Neuronal stem cell (in vitro differentiated cells): ENCODE results near the gene MACC1.

ENCODE experiments used
- DNase-seq: peaks from one replicate; pipeline ENCODE4 v3.0.0-alpha.2; 2013; ENCODE audit warnings: low spot score
- H2AFZ ChIP-seq: one replicate; pipeline ENCODE4 v1.6.1; 2013; ENCODE audit warnings: mild to moderate bottlenecking, low read length, inconsistent platforms
- H2AK5ac ChIP-seq: 2 replicates; pipeline ENCODE4 v1.6.1; 2013; ENCODE audit warnings: low read depth, mild to moderate bottlenecking, inconsistent platforms, low read length, moderate library complexity, mixed read lengths
- H2BK120ac ChIP-seq: 2 replicates; pipeline ENCODE4 v1.6.1; 2013; ENCODE audit warnings: low read depth, mild to moderate bottlenecking, inconsistent platforms, low read length, moderate library complexity, mixed read lengths
- H2BK12ac ChIP-seq: one replicate; pipeline ENCODE4 v1.6.1; 2013; ENCODE audit warnings: low read length, inconsistent platforms
- H2BK15ac ChIP-seq: 2 replicates; pipeline ENCODE4 v1.6.1; 2013; ENCODE audit warnings: mild to moderate bottlenecking, low read length, inconsistent platforms, mixed read lengths
- H2BK5ac ChIP-seq: one replicate; pipeline ENCODE4 v1.6.1; 2013; ENCODE audit warnings: inconsistent platforms, mild to moderate bottlenecking, low read length, moderate library complexity
- H3K14ac ChIP-seq: one replicate; pipeline ENCODE4 v1.6.1; 2013; ENCODE audit warnings: low read length, inconsistent platforms
- H3K18ac ChIP-seq: 2 replicates; pipeline ENCODE4 v1.6.1; 2013; ENCODE audit warnings: low read length, inconsistent platforms
- H3K23ac ChIP-seq: 2 replicates; pipeline ENCODE4 v1.6.1; 2013; ENCODE audit warnings: low read depth, mild to moderate bottlenecking, mixed read lengths, low read length, inconsistent platforms; ENCODE audit not compliant: poor library complexity
- H3K27ac ChIP-seq: replicated peaks from 3 replicates; pipeline ENCODE4 v1.5.1; 2013; ENCODE audit warnings: low read length, inconsistent platforms
- H3K27me3 ChIP-seq, 3 experiments: 2 replicates each; pipeline ENCODE4 v1.6.1; 2013; ENCODE audit warnings: low read length in 3 of 3, mild to moderate bottlenecking in 2 of 3, inconsistent platforms in 1 of 3, low read depth in 1 of 3, mixed read lengths in 1 of 3, moderate library complexity in 1 of 3; ENCODE audit not compliant: control insufficient read depth in 3 of 3, insufficient read depth in 3 of 3
- H3K36me3 ChIP-seq, 2 donors: replicated peaks in 1 of 2; 2 replicates each; pipeline ENCODE4 v1.6.1; 2013; ENCODE audit warnings: low read length in 2 of 2; ENCODE audit not compliant: control insufficient read depth in 2 of 2, insufficient read depth in 2 of 2
- H3K4ac ChIP-seq: 2 replicates; pipeline ENCODE4 v1.6.1; 2013; ENCODE audit warnings: inconsistent platforms, mild to moderate bottlenecking, low read length, moderate library complexity
- H3K4me1 ChIP-seq, 2 donors: 1 replicate in 1 of 2; 2 replicates in 1 of 2; pipeline ENCODE4 v1.6.1; 2013; ENCODE audit warnings: low read length in 2 of 2, low read depth in 1 of 2; ENCODE audit not compliant: control insufficient read depth in 2 of 2, insufficient read depth in 1 of 2
- H3K4me2 ChIP-seq: one replicate; pipeline ENCODE4 v1.6.1; 2013; ENCODE audit warnings: mild to moderate bottlenecking, low read length, inconsistent platforms; ENCODE audit not compliant: insufficient read depth, poor library complexity, severe bottlenecking
- H3K4me3 ChIP-seq, 2 donors: 2 replicates each; pipeline ENCODE4 v1.5.1; 2013; ENCODE audit warnings: low read length in 2 of 2, mild to moderate bottlenecking in 2 of 2, inconsistent platforms in 1 of 2, moderate library complexity in 1 of 2
- H3K79me1 ChIP-seq: one replicate; pipeline ENCODE4 v1.6.1; 2013; ENCODE audit warnings: low read depth, mild to moderate bottlenecking, inconsistent platforms, low read length, moderate library complexity
- H3K9ac ChIP-seq: one replicate; pipeline ENCODE4 v1.6.1; 2013; ENCODE audit warnings: mild to moderate bottlenecking, low read depth, low read length, inconsistent platforms; ENCODE audit not compliant: poor library complexity
- H3K9me3 ChIP-seq, 2 donors: replicated peaks in 1 of 2; 2 replicates each; pipeline versions ENCODE3 to v1.6.1; 2013; ENCODE audit warnings: low read length in 2 of 2, mild to moderate bottlenecking in 2 of 2, inconsistent platforms in 1 of 2, low read depth in 1 of 2, mixed read lengths in 1 of 2, moderate library complexity in 1 of 2; ENCODE audit not compliant: control insufficient read depth in 2 of 2, insufficient read depth in 1 of 2
- H4K8ac ChIP-seq: one replicate; pipeline ENCODE4 v1.6.1; 2013; ENCODE audit warnings: low read depth, mild to moderate bottlenecking, inconsistent platforms, low read length, moderate library complexity
- H4K91ac ChIP-seq: one replicate; pipeline ENCODE4 v1.6.1; 2013; ENCODE audit warnings: low read length, low read depth, mild to moderate bottlenecking, inconsistent platforms; ENCODE audit not compliant: poor library complexity
- WGBS, 2 donors: extraction: QIAGEN DNeasy Blood & Tissue Kit; methylation state at CpG; one replicate each; pipeline ENCODE4 v1.1.7; 2013; ENCODE audit warnings: missing lambda C conversion rate in 2 of 2, mixed read lengths in 1 of 2; ENCODE audit not compliant: insufficient read length in 2 of 2, insufficient replicate concordance in 1 of 2; ENCODE audit errors: extremely low coverage in 2 of 2; 5-methylcytosine and 5-hydroxymethylcytosine counted together

The MACC1 gene

GRCh38 chr7:20164425-20165145, 52.6 kb downstream of the MACC1 start:
- H3K9ac ChIP-seq: no peak overlapping the region
- no peaks in the 10 kb centered on the region for H3K4me1 ChIP-seq
- H2AK5ac ChIP-seq: no peak overlapping the region
- DNase-seq: no peak
- H2BK120ac ChIP-seq: no peak overlapping the region
- H3K27ac ChIP-seq: no peak overlapping the region
- H3K27me3 ChIP-seq: no peaks in the 10 kb centered on the region
- no peak overlapping the region for H3K4me2 ChIP-seq
- H4K91ac ChIP-seq: no peak overlapping the region
- H3K36me3 ChIP-seq: no peaks in the 10 kb centered on the region
- H2AFZ ChIP-seq: no peak overlapping the region
- no peaks in the 10 kb centered on the region for H3K9me3 ChIP-seq
- no peak overlapping the region for H3K18ac ChIP-seq
- H2BK5ac ChIP-seq: no peak overlapping the region
- H3K4me3 ChIP-seq: no peak overlapping the region
- no CpG with 5 or more reads among the region's 6 CpGs for WGBS, 2 donors
- no peak overlapping the region for H3K4ac ChIP-seq
- no peak overlapping the region for H2BK12ac ChIP-seq
- H3K79me1 ChIP-seq: no peaks in the 10 kb centered on the region
- H2BK15ac ChIP-seq: no peak overlapping the region
- no peak overlapping the region for H4K8ac ChIP-seq
- H3K23ac ChIP-seq: no peak overlapping the region
- no peak overlapping the region for H3K14ac ChIP-seq

DNA sequence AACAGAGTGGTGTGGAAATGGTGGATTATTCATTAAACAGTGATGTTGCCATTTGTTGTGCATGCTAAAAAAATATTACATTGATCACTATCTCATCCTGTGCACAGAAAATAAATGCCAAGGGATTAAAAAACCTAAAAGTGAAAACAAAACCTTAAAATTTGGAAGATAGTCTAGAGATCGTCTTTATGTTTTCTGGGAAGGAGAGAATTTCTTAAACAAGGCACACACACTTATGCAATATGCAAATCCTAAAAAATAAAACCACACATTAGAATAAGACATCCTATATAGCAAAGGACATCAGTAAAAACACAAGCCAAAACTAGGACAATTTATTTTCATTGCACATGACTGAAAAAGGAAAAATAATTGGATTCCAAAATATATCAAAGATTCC, 54.5 kb downstream of the MACC1 start:
- H2BK120ac ChIP-seq: no peak overlapping the region
- H3K4me2 ChIP-seq: no peak overlapping the region
- H2BK12ac ChIP-seq: no peak overlapping the region
- H3K18ac ChIP-seq: no peak overlapping the region
- no peak overlapping the region for H4K91ac ChIP-seq
- H4K8ac ChIP-seq: no peak overlapping the region
- no peak for DNase-seq
- no peaks in the 10 kb centered on the region for H3K27me3 ChIP-seq
- H3K27ac ChIP-seq: no peak overlapping the region
- no peaks in the 10 kb centered on the region for H3K4me1 ChIP-seq
- H3K23ac ChIP-seq: no peak overlapping the region
- H3K9me3 ChIP-seq: no peaks in the 10 kb centered on the region
- no peak overlapping the region for H3K9ac ChIP-seq
- no peak overlapping the region for H3K4me3 ChIP-seq
- H3K4ac ChIP-seq: no peak overlapping the region
- no peak overlapping the region for H2BK15ac ChIP-seq
- no peaks in the 10 kb centered on the region for H3K79me1 ChIP-seq
- WGBS, 2 donors: no CpG with 5 or more reads among the region's 1 CpG
- H2AFZ ChIP-seq: no peak overlapping the region
- H2BK5ac ChIP-seq: no peak overlapping the region
- H3K36me3 ChIP-seq: no peaks in the 10 kb centered on the region
- H2AK5ac ChIP-seq: no peak overlapping the region
- H3K14ac ChIP-seq: no peak overlapping the region

GRCh38 chr7:20159226-20159747, 57.9 kb downstream of the MACC1 start:
- H4K8ac ChIP-seq: no peak overlapping the region
- no peaks in the 10 kb centered on the region for H3K36me3 ChIP-seq
- no peaks in the 10 kb centered on the region for H3K9me3 ChIP-seq
- H2AFZ ChIP-seq: no peak overlapping the region
- H3K23ac ChIP-seq: no peak overlapping the region
- H3K14ac ChIP-seq: no peak overlapping the region
- no peak overlapping the region for H2BK120ac ChIP-seq
- no peak overlapping the region for H3K27ac ChIP-seq
- no CpG with 5 or more reads among the region's 6 CpGs for WGBS, 2 donors
- no peak overlapping the region for H4K91ac ChIP-seq
- H2BK5ac ChIP-seq: no peak overlapping the region
- no peak overlapping the region for H2BK12ac ChIP-seq
- no peak overlapping the region for H3K18ac ChIP-seq
- H3K4me1 ChIP-seq: no peaks in the 10 kb centered on the region
- H3K79me1 ChIP-seq: no peaks in the 10 kb centered on the region
- no peak overlapping the region for H3K4me3 ChIP-seq
- no peak overlapping the region for H3K4me2 ChIP-seq
- H3K4ac ChIP-seq: no peak overlapping the region
- no peak overlapping the region for H2BK15ac ChIP-seq
- no peak overlapping the region for H2AK5ac ChIP-seq
- DNase-seq: no peak
- H3K9ac ChIP-seq: no peak overlapping the region
- no peaks in the 10 kb centered on the region for H3K27me3 ChIP-seq

- no CpG with 5 or more reads among the region's 1 CpG for WGBS, 2 donors
Measured at GRCh38 chr7:20158684-20159083, 58.5 kb downstream of the MACC1 start.

More at GRCh38 chr7:20158684-20159083, 58.5 kb downstream of the MACC1 start:
- Histone ChIP-seq H3K4me1 (no peaks in the 10 kb centered on the region), H3K4me2 (no peak overlapping the region), H3K4ac (no peak overlapping the region), H3K79me1 (no peaks in the 10 kb centered on the region), H2BK12ac (no peak overlapping the region), H3K9ac (no peak overlapping the region), H3K4me3 (no peak overlapping the region), H3K14ac (no peak overlapping the region), H3K27me3 (no peaks in the 10 kb centered on the region), H2BK5ac (no peak overlapping the region), H2BK15ac (no peak overlapping the region), H2AFZ (no peak overlapping the region), H2BK120ac (no peak overlapping the region), H3K27ac (no peak overlapping the region), H3K9me3 (no peaks in the 10 kb centered on the region), H4K8ac (no peak overlapping the region), H3K23ac (no peak overlapping the region), H3K18ac (no peak overlapping the region), H2AK5ac (no peak overlapping the region), H4K91ac (no peak overlapping the region), H3K36me3 (no peaks in the 10 kb centered on the region)
- no peak for DNase-seq
